HepG2 (cell line): ENCODE measurements around the gene ALKBH2. TPM values are rescaled to one million over a fixed set of nuclear protein-coding genes. Genes with fewer than 3 reads are reported as not detected.

Experiments
- CHD2 ChIP-seq: IDR thresholded peaks from 2 replicates; pipeline ENCODE4 v1.6.1; 2011; ENCODE audit warnings: low read depth, low read length, improper control_type of control experiment
- CSRNP1 ChIP-seq: sonication (generic); formaldehyde crosslinking; IDR thresholded peaks from 2 replicates; pipeline ENCODE4 v1.8.1; 2023; ENCODE audit warnings: mild to moderate bottlenecking, missing genetic modification reagents
- GLI4 ChIP-seq: sonication (generic); formaldehyde crosslinking; IDR thresholded peaks from 2 replicates; pipeline ENCODE4 v1.5.1; 2020; ENCODE audit warnings: missing genetic modification reagents, mild to moderate bottlenecking, moderate library complexity, borderline replicate concordance
- HHEX ChIP-seq: IDR thresholded peaks from 2 replicates; pipeline ENCODE4 v1.6.1; 2016; ENCODE audit warnings: control low read depth
- KAT2B ChIP-seq: fragments of 150-350 bp; IDR thresholded peaks from 2 replicates; pipeline ENCODE4 v1.6.1; 2014; ENCODE audit warnings: low read depth, low read length, borderline replicate concordance
- KDM5A ChIP-seq: fragments of 200-600 bp; sonication (generic); IDR thresholded peaks from 2 replicates; pipeline ENCODE4 v1.7.0; 2018; ENCODE audit warnings: antibody characterized with exemption, mild to moderate bottlenecking, low read length, borderline replicate concordance
- MAF1 ChIP-seq: sonication (generic); formaldehyde crosslinking; IDR thresholded peaks from 2 replicates; pipeline ENCODE4 v1.5.0; 2020; ENCODE audit warnings: missing genetic modification reagents, borderline replicate concordance
- MED1 ChIP-seq: sonication (generic); formaldehyde crosslinking; IDR thresholded peaks from 2 replicates; pipeline ENCODE4 v1.4.0; 2020; ENCODE audit warnings: missing genetic modification reagents
- NAIF1 ChIP-seq: sonication (generic); formaldehyde crosslinking; IDR thresholded peaks from 2 replicates; pipeline ENCODE4 v1.5.0; 2020; ENCODE audit warnings: mild to moderate bottlenecking, missing genetic modification reagents, borderline replicate concordance
- PAWR ChIP-seq: sonication (generic); formaldehyde crosslinking; IDR thresholded peaks from 2 replicates; pipeline ENCODE4 v1.4.0; 2020; ENCODE audit warnings: missing genetic modification reagents, mild to moderate bottlenecking, borderline replicate concordance
- RXRA ChIP-seq: sonication (generic); formaldehyde crosslinking; IDR thresholded peaks from 2 replicates; pipeline ENCODE4 v1.5.1; 2020; ENCODE audit warnings: missing genetic modification reagents
- TMF1 ChIP-seq: sonication (generic); formaldehyde crosslinking; IDR thresholded peaks from 2 replicates; pipeline ENCODE4 v1.8.1; 2022; ENCODE audit warnings: low read depth, missing genetic modification reagents
- TSC22D2 ChIP-seq: sonication (generic); formaldehyde crosslinking; IDR thresholded peaks from 2 replicates; pipeline ENCODE4 v1.5.1; 2020; ENCODE audit warnings: missing genetic modification reagents, mild to moderate bottlenecking, borderline replicate concordance
- ZC3H4 ChIP-seq: sonication (generic); formaldehyde crosslinking; IDR thresholded peaks from 2 replicates; pipeline ENCODE4 v1.4.0; 2020; ENCODE audit warnings: missing genetic modification reagents, borderline replicate concordance
- ZMYM3 ChIP-seq: sonication (generic); formaldehyde crosslinking; IDR thresholded peaks from 2 replicates; pipeline ENCODE4 v1.5.1; 2020; ENCODE audit warnings: mild to moderate bottlenecking, missing genetic modification reagents
- ZNF230 ChIP-seq: sonication (generic); formaldehyde crosslinking; IDR thresholded peaks from 2 replicates; pipeline ENCODE4 v1.4.0; 2020; ENCODE audit warnings: mild to moderate bottlenecking, missing genetic modification reagents
- ZNF569 ChIP-seq: sonication (generic); formaldehyde crosslinking; IDR thresholded peaks from 2 replicates; pipeline ENCODE4 v1.5.0; 2020; ENCODE audit warnings: mild to moderate bottlenecking, missing genetic modification reagents, moderate library complexity, borderline replicate concordance
- ZNF570 ChIP-seq: sonication (generic); formaldehyde crosslinking; IDR thresholded peaks from 2 replicates; pipeline ENCODE4 v1.4.0; 2020; ENCODE audit warnings: mild to moderate bottlenecking, missing genetic modification reagents, borderline replicate concordance
- ZNF646 ChIP-seq: sonication (generic); formaldehyde crosslinking; IDR thresholded peaks from 2 replicates; pipeline ENCODE4 v1.9.0; 2021; ENCODE audit warnings: mild to moderate bottlenecking, missing genetic modification reagents
- ZZZ3 ChIP-seq: sonication (generic); formaldehyde crosslinking; IDR thresholded peaks from 2 replicates; pipeline ENCODE4 v1.4.0; 2020; ENCODE audit warnings: missing genetic modification reagents, mild to moderate bottlenecking, borderline replicate concordance
- polyA plus RNA-seq, 8 experiments: library from polyadenylated mRNA; depleted of rRNA in 3 of 8; stranded (reverse) in 7 of 8; unstranded in 1 of 8; fragments of >200 nt; fragmentation: Illumina TruSeq in 4 of 8; extraction: Trizol in 4 of 8; gene quantifications; 2 replicates each; pipeline versions ENCODE4 v1.2.1 to v1.2.3, GENCODE V29; 2011 to 2016; ENCODE audit warnings: low read depth in 4 of 8, missing spikeins in 1 of 8, mixed read lengths in 1 of 8; ENCODE audit not compliant: insufficient read depth in 1 of 8
- total RNA-seq, 5 experiments: library from RNA; depleted of rRNA; stranded (reverse); fragments of >200 nt; fragmentation: Illumina TruSeq; extraction: Trizol; gene quantifications; 2 replicates each; pipeline ENCODE4 v1.2.3, GENCODE V29; 2016; ENCODE audit warnings: low read depth in 1 of 5

The ALKBH2 gene
- total and polyA plus RNA-seq, 2 of the 13 experiments (the other 11 are each of a cell fraction or from before 2014, with no cell fraction given): 21.0 to 40.5 TPM

DNA sequence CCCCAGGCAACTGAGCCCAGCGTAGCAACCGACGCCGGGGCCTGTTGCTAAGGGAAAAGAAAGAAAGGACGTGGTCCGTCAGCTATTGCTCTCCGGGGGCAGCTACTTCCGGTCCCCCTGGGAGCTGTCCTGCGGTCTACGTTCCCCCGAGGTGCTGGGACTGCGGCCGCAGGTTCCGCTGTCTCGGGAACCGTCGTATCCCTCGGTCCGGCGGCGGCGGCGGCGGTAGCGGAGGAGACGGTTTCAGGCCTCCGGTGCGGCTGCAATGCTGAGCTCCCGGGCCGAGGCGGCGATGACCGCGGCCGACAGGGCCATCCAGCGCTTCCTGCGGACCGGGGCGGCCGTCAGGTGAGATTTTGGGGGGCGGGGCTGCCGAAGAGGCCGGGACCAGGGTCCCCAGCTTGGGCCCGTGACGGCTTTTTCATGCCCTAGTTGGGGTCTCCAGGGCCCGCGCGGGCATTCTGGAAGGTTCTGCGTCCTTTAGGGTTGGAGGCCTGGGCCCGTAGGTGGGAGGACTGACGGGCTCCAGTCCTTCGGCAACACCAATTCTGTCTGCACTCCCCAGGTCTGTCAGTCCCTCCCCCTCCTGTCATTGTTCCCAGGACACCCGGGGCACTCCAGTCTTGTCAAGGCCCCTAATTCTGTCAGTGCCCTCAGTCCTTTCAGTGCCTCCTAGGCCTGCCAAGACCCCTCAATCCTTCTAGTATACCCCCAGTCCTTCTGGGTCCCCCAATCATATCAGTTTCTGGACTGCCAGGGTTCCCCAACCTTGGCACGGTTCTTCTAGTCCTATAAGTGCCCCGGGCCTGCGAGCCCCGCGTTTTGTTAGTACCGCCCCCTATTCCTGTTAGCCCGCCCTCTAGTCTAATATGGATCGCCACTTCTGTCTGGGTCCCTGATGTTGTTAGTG is 40.6 kb downstream of the ALKBH2 start, which contains the start of gene USP30 (continued):
- TF ChIP-seq ZNF570 (CRISPR knock-in tag) (no peak), ZMYM3 (CRISPR knock-in tag) (peak; percentile 80; the same call in 1 of the 2 replicates), ZNF569 (no peak), ZC3H4 (no peak), KAT2B (no peak), NAIF1 (CRISPR knock-in tag) (no peak), GLI4 (CRISPR knock-in tag) (no peak), PAWR (CRISPR knock-in tag) (no peak), ZZZ3 (CRISPR knock-in tag) (peak; percentile 85; the same call in 1 of the 2 replicates), RXRA (CRISPR knock-in tag) (peak; percentile 79; the same call in 1 of the 2 replicates), MED1 (CRISPR knock-in tag) (peak; percentile 85), KDM5A (peak; percentile 99), HHEX (CRISPR knock-in tag) (no peak), TMF1 (CRISPR knock-in tag) (no peak), CSRNP1 (peak; percentile 82), CHD2 (peak; percentile 67), ZNF230 (CRISPR knock-in tag) (0 out of 2 replicates have a peak, but pooled peaks have one; percentile 59), ZNF646 (CRISPR knock-in tag) (no peak), TSC22D2 (peak; percentile 73; the same call in 1 of the 2 replicates), MAF1 (peak; percentile 92)
